Right cardiac atrium (tissue), 5 donors: ENCODE measurements around the gene PRKCE. TPM values are rescaled to one million over a fixed set of nuclear protein-coding genes. Genes with fewer than 3 reads are reported as not detected.

Source experiments
- ATAC-seq, 2 donors: fragments of 200-7000 bp; cut with Tn5 transposase; one replicate each; pipeline versions ENCODE4 v1.8.0 to v1.9.1; 2020; ENCODE audit warnings: moderate library complexity in 2 of 2, mild to moderate bottlenecking in 1 of 2
- DNase-seq, 3 donors: peaks; one replicate each; pipeline ENCODE4 v3.0.0-alpha.2; 2020
- H3K27ac ChIP-seq: one replicate; pipeline ENCODE4 v1.5.1; 2013; ENCODE audit warnings: mild to moderate bottlenecking, low read length, control low read depth, moderate library complexity
- H3K27me3 ChIP-seq: one replicate; pipeline ENCODE4 v1.6.1; 2013; ENCODE audit not compliant: control insufficient read depth, insufficient read depth
- H3K4me1 ChIP-seq: one replicate; pipeline ENCODE4 v1.6.1; 2013; ENCODE audit warnings: low read length; ENCODE audit not compliant: control insufficient read depth, insufficient read depth
- H3K4me3 ChIP-seq: one replicate; pipeline ENCODE4 v1.5.1; 2013; ENCODE audit warnings: low read length, control low read depth
- H3K9me3 ChIP-seq: one replicate; pipeline ENCODE4 v1.6.1; 2013; ENCODE audit warnings: low read length; ENCODE audit not compliant: control insufficient read depth
- WGBS: extraction: QIAGEN DNeasy Blood & Tissue Kit; methylation state at CpG from one replicate; pipeline ENCODE4 v1.1.7; 2013; 5-methylcytosine and 5-hydroxymethylcytosine counted together
- intact Hi-C, 4 donors: fragments of 100-400 bp; cut with DNase I; formaldehyde crosslinking; loops; one replicate each; pipeline versions ENCODE4 v1.11.0 to v1.14.0; 2022 to 2023
- polyA plus RNA-seq: library from polyadenylated mRNA; stranded (reverse); fragments of 200-250 nt; gene quantifications from one replicate; pipeline ENCODE4 v1.2.3, GENCODE V29; 2013
- total RNA-seq, 4 donors: library from RNA; stranded (reverse); fragmentation: NEBNext Ultra II Directional; extraction: Animal tissue kit (Norgen Biotek cat#: 25700); gene quantifications; one replicate each; pipeline ENCODE4 v1.2.1, GENCODE V29; 2021
- donor health status: healthy with polysubstance abuse.
- donor health status: DM: no; HTN: yes; CAD: no.
- donor health status: DM: no; HTN: no; CAD: no.
- donor health status: DM: no; HTN: yes; CAD: no; lungs with severe emphysema.
- donor health status: DM: yes; HTN: yes; CAD: no.

The PRKCE gene
- total and polyA plus RNA-seq, 5 donors: 5.5 to 19.7 (median 18.7) TPM

DNA sequence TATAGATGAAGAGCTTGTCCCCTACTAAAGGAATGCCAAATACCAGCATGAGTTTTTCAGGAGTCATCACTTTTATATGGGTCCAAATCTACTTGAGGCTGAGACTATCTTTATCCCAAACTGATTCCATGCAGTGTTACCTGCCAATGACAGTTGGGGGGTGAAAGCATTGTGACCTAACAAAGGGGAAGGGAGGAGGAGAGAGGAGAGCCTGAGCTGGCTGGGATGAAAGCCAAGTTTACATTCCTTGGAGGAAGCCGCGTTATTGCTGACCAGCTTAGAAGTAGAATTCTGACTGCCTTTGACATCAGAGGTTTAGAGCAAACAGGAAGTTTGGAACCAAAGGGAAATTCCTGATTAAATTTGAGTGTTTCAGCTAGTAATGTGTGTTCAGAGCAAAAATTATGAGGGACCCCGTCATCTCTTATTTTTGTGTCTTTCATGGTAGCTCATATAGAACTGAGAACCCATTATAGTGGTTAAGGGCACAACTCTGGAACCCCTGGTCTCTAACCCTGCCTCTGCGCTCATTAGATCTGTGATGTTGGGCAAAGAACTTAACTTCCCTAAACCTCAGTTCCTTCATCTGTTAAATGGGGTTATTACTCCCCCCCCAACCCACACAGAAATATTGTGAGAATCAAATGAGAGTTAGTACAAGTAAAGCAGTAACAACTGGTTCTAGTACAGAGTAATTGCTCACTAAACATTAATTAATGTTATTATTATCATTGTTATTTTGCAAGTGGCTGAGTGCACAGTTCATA lies 446.4 kb downstream of the PRKCE start:
- peak; percentile 58 to 75 (median 71) for DNase-seq

DNA sequence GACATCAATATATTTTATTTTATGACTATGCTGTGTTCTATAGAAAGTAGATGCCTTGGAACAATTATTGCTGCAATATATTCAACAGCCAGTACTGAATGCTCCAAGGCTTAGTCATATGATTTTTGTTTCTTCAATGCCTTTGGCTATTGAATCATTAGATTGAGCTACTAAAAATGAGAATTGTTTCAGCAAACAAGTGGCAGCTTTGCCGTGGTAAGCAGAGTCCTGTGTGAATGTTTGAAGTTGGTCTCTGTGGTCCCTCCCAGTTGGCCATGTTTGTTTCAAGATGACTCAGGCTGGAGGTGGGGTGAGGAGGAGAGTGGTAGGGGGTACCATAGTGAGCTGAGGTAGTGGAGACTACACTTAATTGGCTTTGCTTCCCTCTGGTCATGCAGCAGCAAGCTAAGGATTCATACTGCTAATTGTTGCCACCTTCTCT lies 447.2 kb downstream of the PRKCE start:
- intact Hi-C loops: no loop called here
- no peak for ATAC-seq
- Histone ChIP-seq H3K9me3 (no peaks in the 10 kb centered on the region), H3K4me1 (no peaks in the 10 kb centered on the region), H3K4me3 (no peak overlapping the region), H3K27ac (peak overlapping the region; percentile 62), H3K27me3 (no peaks in the 10 kb centered on the region)
- no peak for DNase-seq
- WGBS: 69% methylated on average over 1 of the region's 1 CpG

More for the DNA sequence above, 446.4 kb downstream of the PRKCE start:
- H3K4me3 ChIP-seq: no peak overlapping the region
- no peaks in the 10 kb centered on the region for H3K27me3 ChIP-seq
- peak; percentile 91 for ATAC-seq
- H3K9me3 ChIP-seq: no peaks in the 10 kb centered on the region
- H3K27ac ChIP-seq: peak overlapping the region; percentile 85
- H3K4me1 ChIP-seq: no peaks in the 10 kb centered on the region
- intact Hi-C loops: no loop called here
- 12% methylated on average over 4 of the region's 4 CpGs for whole genome bisulfite sequencing

DNA sequence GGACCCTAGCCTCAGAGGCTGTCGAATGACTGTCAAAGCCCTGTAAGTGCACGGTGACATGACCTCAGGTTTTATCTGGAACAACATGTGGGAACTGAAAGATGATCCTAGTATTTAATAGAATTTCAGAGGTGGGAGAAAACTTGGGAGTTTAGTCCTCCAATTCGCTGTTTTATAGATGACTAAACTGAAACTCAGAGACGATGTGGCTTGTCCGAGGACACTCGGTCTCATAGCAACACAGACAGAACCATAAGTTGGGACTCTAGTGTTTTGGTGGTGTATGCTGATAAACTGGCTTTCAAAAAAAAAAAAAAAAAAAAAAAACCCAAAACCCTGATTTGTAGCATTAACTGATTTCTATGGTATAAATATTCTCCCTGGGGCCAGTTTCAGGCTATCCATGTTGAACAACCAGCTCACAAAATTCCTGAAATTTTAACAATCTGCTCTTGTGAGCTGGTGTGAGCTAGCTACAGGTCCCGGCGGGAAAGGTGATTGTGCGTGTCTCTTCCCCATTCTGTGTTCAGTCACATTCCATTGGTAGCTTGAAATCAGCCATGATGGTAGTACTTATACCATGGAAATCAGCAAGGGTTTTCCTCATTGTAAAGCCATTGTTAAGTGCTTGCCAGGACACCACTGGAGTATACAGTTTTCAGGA lies 450.2 kb downstream of the PRKCE start:
- no peaks in the 10 kb centered on the region for H3K9me3 ChIP-seq
- H3K4me1 ChIP-seq: no peaks in the 10 kb centered on the region
- ATAC-seq (no peak), DNase-seq (no peak)
- 82% methylated on average over 9 of the region's 9 CpGs for WGBS
- no peaks in the 10 kb centered on the region for H3K27me3 ChIP-seq
- intact Hi-C loops: no loop called here
- no peak overlapping the region for H3K27ac ChIP-seq
- H3K4me3 ChIP-seq: no peak overlapping the region

DNA sequence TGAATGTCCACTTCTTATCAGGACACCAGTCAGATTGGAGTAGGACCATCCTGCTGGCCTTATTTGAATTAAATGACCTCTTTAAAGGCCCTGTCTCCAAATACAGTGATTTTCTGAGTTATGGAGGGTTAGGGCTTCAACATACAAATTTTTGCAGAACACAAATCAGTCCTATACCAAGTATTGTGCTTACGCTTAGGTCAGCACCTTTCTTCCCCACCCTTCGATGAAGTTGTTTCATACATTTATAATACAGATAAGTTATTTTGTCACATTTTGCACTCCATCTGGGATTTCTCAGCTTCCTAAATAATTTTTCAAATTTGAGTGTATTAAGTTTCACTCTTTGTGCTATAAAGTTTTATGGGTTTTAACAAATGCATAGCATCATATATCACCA lies 455.2 kb downstream of the PRKCE start:
- H3K4me1 ChIP-seq: no peaks in the 10 kb centered on the region
- no peak overlapping the region for H3K27ac ChIP-seq
- no peaks in the 10 kb centered on the region for H3K9me3 ChIP-seq
- no peak overlapping the region for H3K4me3 ChIP-seq
- DNase-seq: no peak
- intact Hi-C loops: no loop called here
- H3K27me3 ChIP-seq: no peaks in the 10 kb centered on the region
- no peak for ATAC-seq
- 95% methylated on average over 2 of the region's 2 CpGs for WGBS

DNA sequence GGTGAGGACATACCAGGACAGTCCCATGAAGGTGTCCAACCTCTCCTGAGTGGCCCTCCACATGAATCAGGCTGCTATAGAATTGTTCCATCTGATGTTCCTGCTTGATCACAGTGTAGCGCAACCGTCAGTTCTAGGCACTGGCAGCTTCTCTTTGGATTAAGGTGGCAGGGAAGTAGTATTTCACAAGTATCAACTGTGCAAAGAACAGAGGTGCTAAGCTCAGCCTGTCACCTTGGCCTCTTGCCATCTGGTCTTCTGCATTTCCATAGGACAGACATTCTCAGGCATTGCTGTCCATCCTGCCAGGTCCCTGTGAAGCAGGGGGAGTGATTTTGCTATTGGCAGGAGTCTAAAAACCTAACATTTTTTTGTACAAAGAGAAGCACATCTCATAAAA lies 463.5 kb downstream of the PRKCE start:
- intact Hi-C loops: no loop called here
- no peaks in the 10 kb centered on the region for H3K9me3 ChIP-seq
- no peaks in the 10 kb centered on the region for H3K27me3 ChIP-seq
- no peak overlapping the region for H3K27ac ChIP-seq
- ATAC-seq: no peak
- H3K4me1 ChIP-seq: peaks cover 6% of the 10 kb centered on the region
- WGBS: 78% methylated on average over 2 of the region's 2 CpGs
- no peak for DNase-seq
- no peak overlapping the region for H3K4me3 ChIP-seq

DNA sequence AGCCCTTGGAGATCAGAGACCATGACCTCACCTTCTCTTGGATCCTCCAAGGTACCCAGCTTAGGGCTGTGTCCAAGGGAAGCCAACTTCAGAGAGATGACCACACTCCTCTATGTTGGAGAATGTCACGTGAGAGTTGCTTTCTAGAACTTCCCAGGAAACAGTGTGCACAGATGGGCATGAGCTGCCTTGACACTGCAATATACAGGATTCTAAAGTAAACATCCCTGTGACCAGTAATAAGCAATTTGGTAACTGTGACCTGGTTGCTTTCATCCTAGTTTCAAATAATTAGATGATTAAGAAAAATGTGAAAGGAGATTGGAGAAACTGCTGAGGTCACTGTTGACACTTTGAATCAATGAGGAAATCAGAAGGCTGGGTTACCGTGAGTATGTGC lies 464.7 kb downstream of the PRKCE start:
- no peak for ATAC-seq
- no peak for DNase-seq
- WGBS: 67% methylated on average over 2 of the region's 2 CpGs
- Histone ChIP-seq H3K27ac (peak overlapping the region; percentile 66), H3K9me3 (no peaks in the 10 kb centered on the region), H3K4me1 (peaks cover 11% of the 10 kb centered on the region), H3K27me3 (no peaks in the 10 kb centered on the region), H3K4me3 (no peak overlapping the region)
- intact Hi-C loops: no loop called here

DNA sequence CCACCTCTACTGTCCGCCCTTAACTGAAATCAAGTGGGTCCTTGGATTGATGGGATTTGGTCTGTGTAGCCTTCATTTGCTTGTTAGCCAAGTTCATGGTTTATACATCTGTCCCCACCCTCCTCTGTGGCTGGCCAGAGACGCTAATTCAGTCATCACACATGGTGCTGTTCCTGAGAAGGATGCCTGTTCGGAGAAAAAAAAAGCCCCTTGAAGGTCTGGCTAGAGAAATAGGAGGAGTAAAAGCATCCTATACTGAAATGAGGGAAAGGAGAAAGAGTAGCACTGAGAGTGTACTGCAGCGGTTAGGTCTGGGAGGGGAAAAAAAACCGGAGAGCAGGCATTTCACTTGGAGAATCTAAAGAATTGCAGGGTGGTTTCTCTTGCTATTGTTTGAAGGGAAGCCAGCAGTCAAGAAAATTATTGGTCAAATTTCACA lies 465.1 kb downstream of the PRKCE start:
- Histone ChIP-seq H3K27ac (peak overlapping the region; percentile 66), H3K4me1 (peaks cover 13% of the 10 kb centered on the region)
- 63% methylated on average over 5 of the region's 5 CpGs for WGBS

DNA sequence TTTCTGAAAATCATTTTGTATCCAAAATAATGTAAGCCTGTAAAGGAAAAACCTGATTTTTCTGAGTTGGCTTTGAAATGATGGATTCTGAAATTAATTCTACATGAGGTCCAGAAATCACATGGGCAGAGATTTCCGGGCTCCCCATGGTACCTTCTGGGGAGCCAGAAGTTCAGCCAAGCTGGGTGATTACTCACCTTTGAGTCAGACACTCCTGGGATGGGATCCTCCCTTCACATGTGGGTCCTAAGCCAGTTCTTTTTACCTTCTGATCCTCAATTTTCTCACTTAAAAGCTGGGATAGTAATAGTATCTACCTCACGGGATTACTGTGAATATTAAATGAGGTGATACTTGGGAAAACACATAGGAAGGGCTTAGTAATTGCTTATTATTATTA lies 465.9 kb downstream of the PRKCE start:
- Histone ChIP-seq H3K27me3 (no peaks in the 10 kb centered on the region), H3K4me3 (no peak overlapping the region), H3K27ac (no peak overlapping the region), H3K4me1 (peaks cover 13% of the 10 kb centered on the region), H3K9me3 (no peaks in the 10 kb centered on the region)
- ATAC-seq (peak in 1 of 2 donors; percentile 40), DNase-seq (no peak)
- intact Hi-C loops: no loop called here
- 85% methylated on average over 2 of the region's 2 CpGs for WGBS

More for the DNA sequence above, 465.1 kb downstream of the PRKCE start:
- no peak for DNase-seq
- ATAC-seq: peak in 1 of 2 donors; percentile 14
- no peaks in the 10 kb centered on the region for H3K27me3 ChIP-seq
- H3K4me3 ChIP-seq: no peak overlapping the region
- intact Hi-C loops: no loop called here
- no peaks in the 10 kb centered on the region for H3K9me3 ChIP-seq

DNA sequence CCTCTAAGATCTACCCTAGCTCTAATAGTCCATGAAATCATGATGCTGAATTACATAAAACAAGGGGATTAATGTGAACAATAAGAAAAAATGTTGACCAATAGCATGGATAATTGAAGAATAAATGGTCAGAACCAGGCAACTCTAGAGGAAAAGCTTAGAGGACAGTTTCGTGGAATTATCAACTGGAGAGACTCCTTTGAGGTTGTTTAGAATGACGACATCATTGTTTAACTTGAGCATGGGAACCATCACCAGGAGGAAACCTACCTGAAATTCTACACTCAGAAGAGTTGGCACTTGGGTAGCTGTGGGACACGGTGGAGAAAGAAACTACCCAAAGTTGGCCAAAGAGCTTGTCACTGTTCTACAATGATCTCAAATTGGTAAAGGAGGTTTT lies 466.5 kb downstream of the PRKCE start:
- Histone ChIP-seq H3K27ac (no peak overlapping the region), H3K4me1 (peaks cover 13% of the 10 kb centered on the region), H3K27me3 (no peaks in the 10 kb centered on the region), H3K4me3 (no peak overlapping the region), H3K9me3 (no peaks in the 10 kb centered on the region)
- ATAC-seq (no peak), DNase-seq (no peak)
- 86% methylated on average over 3 of the region's 3 CpGs for WGBS
- intact Hi-C loops: no loop called here

DNA sequence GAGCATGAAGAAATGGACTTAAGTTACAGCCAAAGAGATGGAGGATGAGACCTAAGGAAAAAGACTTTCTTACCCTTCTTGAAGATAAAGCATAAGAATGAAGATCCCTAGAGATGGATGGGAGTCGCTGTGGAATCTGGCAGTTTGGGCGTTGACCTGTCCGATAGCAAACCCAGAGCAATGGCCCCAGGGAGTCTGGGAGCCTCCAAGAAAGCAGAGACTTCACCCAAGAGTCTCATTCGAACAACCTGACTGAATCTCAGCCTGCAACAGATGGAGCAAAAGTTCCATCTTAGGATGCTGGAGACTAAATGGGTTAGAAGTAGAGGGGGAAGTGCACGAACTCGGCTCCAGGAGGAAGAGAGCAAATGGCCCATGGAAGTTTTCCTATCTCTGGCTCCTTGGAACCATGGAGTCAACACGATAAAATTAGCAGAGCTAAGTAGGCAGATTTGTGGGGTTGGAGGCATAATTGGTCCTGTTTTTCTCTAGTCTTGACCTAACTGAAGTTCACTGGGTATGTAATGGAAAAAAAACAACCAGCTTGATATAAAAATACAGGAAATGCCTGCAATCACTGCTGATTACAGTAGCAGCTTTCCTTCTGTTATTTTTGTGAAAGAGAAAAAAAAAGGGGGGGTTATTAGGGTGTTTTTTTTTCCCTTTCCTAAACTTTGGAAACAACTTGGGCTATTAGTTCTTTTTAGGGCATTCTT lies 467.3 kb downstream of the PRKCE start:
- DNase-seq: peak in 1 of 3 donors; percentile 41
- 36% methylated on average over 7 of the region's 7 CpGs for WGBS

DNA sequence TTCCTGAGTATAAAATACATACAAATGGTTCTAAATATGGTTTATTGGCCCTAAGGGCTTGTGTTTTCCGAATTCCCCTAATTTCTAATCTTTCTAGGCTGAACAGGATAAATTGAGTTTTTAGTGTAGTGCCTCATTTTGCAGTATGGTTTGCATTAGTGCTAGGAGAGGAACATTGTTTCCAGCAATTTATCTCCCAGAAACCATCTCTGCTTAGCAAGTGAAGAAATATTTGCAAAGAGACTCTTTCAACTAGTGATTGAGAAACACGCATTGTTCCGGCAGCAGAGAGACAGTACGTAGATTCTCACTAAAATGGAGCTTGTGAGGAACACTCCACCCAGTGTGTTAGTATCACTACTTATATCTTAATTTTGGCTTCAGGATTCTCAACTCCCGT lies 468.0 kb downstream of the PRKCE start:
- H3K4me1 ChIP-seq: peaks cover 13% of the 10 kb centered on the region
- ATAC-seq: peak; percentile 52 to 54
- 33% methylated on average over 5 of the region's 5 CpGs for WGBS

More for the DNA sequence above, 467.3 kb downstream of the PRKCE start:
- H3K4me3 ChIP-seq: no peak overlapping the region
- peak overlapping the region; percentile 86 for H3K27ac ChIP-seq
- H3K9me3 ChIP-seq: no peaks in the 10 kb centered on the region
- H3K27me3 ChIP-seq: no peaks in the 10 kb centered on the region
- H3K4me1 ChIP-seq: peaks cover 13% of the 10 kb centered on the region
- ATAC-seq: peak; percentile 76
- intact Hi-C loops: no loop called here

More for the DNA sequence above, 468.0 kb downstream of the PRKCE start:
- Histone ChIP-seq H3K27ac (peak overlapping the region; percentile 81), H3K27me3 (no peaks in the 10 kb centered on the region), H3K4me3 (no peak overlapping the region), H3K9me3 (no peaks in the 10 kb centered on the region)
- no peak for DNase-seq
- intact Hi-C loops: no loop called here
